ENCODE measurements around the gene OR5C1.

OR5C1 gene

DNA sequence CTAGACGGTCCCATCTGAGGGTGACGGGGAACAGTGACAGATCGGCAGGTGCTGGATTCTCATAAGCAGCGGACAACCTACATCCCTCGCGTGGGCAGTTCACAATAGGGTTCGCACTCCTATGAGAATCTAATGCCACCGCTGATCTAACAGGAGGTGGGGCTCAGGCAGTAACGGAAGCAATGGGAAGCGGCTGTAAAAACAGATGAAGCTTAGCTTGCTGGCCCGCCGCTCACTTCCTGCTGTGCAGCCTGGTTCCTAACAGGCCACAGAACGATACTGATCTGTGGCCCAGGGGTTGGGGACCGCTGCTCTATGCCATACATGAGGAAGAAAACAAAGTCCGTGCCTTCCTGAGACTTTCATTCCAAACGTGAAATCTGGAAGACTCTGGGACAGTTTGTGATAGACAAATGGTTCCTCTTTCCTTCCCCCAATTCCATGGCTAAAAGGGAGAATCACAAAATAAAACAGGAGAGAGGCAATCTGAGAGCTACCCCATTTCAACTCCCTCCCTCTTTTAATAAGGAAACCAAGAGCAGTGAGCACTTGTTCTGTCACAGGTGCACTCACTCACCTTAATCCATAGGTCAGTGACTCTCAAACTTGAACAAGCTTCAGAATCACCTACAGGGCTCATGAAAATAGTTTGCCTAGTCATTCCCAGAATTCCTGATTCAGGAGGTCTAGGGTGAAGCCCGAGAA is 27.6 kb downstream of the OR5C1 start:
- Histone ChIP-seq H2AFZ (no peak overlapping the region), H3K36me3 (ENCODE audit: control insufficient read depth, insufficient read depth, low read length) (no peaks in the 10 kb centered on the region), H3K27me3 (ENCODE audit: control insufficient read depth, insufficient read depth, low read length) (no peaks in the 10 kb centered on the region), H3K4me3 (ENCODE audit: low read depth, low read length) (no peak overlapping the region), H3K79me2 (no peaks in the 10 kb centered on the region), H3K9me3 (ENCODE audit: control insufficient read depth, low read length) (no peaks in the 10 kb centered on the region), H3K4me2 (ENCODE audit: low read length) (no peak overlapping the region), H3K9ac (no peak overlapping the region), H3K27ac (no peak overlapping the region), H3K4me1 (peaks cover 3% of the 10 kb centered on the region)
- TF ChIP-seq, protein P1, sequence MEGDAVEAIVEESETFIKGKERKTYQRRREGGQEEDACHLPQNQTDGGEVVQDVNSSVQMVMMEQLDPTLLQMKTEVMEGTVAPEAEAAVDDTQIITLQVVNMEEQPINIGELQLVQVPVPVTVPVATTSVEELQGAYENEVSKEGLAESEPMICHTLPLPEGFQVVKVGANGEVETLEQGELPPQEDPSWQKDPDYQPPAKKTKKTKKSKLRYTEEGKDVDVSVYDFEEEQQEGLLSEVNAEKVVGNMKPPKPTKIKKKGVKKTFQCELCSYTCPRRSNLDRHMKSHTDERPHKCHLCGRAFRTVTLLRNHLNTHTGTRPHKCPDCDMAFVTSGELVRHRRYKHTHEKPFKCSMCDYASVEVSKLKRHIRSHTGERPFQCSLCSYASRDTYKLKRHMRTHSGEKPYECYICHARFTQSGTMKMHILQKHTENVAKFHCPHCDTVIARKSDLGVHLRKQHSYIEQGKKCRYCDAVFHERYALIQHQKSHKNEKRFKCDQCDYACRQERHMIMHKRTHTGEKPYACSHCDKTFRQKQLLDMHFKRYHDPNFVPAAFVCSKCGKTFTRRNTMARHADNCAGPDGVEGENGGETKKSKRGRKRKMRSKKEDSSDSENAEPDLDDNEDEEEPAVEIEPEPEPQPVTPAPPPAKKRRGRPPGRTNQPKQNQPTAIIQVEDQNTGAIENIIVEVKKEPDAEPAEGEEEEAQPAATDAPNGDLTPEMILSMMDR (IDR thresholded peaks at IDR 0.05), result no peak

DNA sequence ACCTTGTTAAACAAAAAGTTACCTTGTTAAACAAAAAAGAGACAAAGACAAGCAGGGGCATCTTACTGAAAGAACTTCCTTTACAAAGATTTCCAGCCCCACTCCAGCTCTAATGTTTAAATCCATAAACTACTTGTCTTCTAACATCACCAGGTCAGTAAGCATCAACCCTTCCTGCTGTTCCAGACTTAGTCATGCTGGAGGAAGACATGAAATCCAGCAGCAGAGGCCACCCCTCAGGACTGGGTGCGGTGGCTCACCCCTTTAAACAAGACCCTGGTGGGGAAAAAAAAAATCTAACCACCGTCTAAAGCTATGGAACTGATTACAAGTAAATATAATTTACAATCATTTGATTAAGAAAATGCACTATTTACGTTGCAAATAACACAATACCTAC is 30.6 kb downstream of the OR5C1 start:
- no peak overlapping the region for H3K4me3 ChIP-seq (ENCODE audit: low read depth, low read length)
- H3K4me2 ChIP-seq (ENCODE audit: low read length), result no peak overlapping the region
- H3K27me3 ChIP-seq (ENCODE audit: control insufficient read depth, insufficient read depth, low read length), result no peaks in the 10 kb centered on the region
- H3K79me2 ChIP-seq, result no peaks in the 10 kb centered on the region
- no peaks in the 10 kb centered on the region for H3K36me3 ChIP-seq (ENCODE audit: control insufficient read depth, insufficient read depth, low read length)
- H3K9ac ChIP-seq, result no peak overlapping the region
- no peak overlapping the region for H2AFZ ChIP-seq
- peaks cover 3% of the 10 kb centered on the region for H3K4me1 ChIP-seq
- no peaks in the 10 kb centered on the region for H3K9me3 ChIP-seq (ENCODE audit: control insufficient read depth, low read length)
- TF ChIP-seq, protein P1 (IDR thresholded peaks at IDR 0.05), result no peak
- H3K27ac ChIP-seq, result peak overlapping the region; percentile 32

DNA sequence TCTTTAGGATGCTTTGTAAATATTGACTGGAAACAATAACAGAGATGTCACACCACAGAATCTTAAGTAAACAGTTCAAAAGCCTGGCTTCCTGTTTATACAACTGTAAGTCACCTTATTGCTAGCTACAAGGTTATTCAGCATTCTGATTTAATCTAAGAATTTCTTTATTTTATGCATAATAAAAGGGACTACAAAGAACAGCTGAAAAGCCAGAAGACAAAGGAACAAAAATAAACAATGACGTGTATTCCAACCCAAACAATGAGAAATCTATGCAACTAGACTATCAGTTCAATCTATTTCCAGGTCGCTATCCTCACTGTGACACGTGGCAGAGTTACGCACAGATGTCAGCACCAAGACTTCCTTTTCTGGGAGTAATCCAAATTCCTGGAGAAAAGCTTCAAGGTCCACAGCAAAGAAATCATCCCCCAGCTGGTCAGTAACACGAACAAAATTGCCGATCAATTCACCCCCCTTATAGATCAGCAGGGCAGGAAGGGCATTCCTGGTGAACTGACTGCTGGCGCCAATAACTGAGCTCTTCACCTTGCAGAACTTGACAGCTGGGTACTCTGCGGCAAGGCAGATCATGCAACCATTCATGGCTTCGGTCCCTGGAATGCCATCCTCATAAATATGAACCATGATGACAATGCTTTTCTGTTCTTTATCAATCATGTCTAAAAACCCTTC is 31.2 kb downstream of the OR5C1 start:
- no peaks in the 10 kb centered on the region for H3K36me3 ChIP-seq (ENCODE audit: control insufficient read depth, insufficient read depth, low read length)

DNA sequence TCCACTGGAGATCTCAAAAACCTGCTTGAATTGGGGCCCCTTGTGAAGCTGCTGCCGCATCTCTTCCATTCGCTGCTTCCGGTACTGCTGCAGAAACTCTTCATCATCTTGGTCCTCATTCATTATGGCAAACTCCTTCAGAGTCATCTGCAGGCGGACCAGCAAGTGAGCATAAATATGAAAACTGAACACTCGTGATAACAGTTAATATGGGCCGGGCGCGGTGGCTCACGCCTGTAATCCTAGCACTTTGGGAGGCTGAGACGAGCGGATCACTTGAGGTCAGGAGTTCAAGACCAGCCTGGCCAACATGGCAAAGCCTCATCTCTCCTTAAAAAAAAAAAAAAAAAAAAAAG is 31.7 kb downstream of the OR5C1 start:
- Histone ChIP-seq H3K4me1 (peaks cover 3% of the 10 kb centered on the region), H3K4me3 (ENCODE audit: low read depth, low read length) (no peak overlapping the region), H3K27me3 (ENCODE audit: control insufficient read depth, insufficient read depth, low read length) (no peaks in the 10 kb centered on the region), H3K9ac (no peak overlapping the region), H3K4me2 (ENCODE audit: low read length) (no peak overlapping the region), H3K36me3 (ENCODE audit: control insufficient read depth, insufficient read depth, low read length) (no peaks in the 10 kb centered on the region), H2AFZ (no peak overlapping the region), H3K9me3 (ENCODE audit: control insufficient read depth, low read length) (no peaks in the 10 kb centered on the region), H3K27ac (peak overlapping the region; percentile 24), H3K79me2 (no peaks in the 10 kb centered on the region)
- TF ChIP-seq, protein P1 (IDR thresholded peaks at IDR 0.05), result no peak

More for the DNA sequence above, 31.2 kb downstream of the OR5C1 start:
- H3K4me2 ChIP-seq (ENCODE audit: low read length), result no peak overlapping the region
- TF ChIP-seq, protein P1 (IDR thresholded peaks at IDR 0.05), result no peak
- no peak overlapping the region for H3K9ac ChIP-seq
- H2AFZ ChIP-seq, result no peak overlapping the region
- H3K9me3 ChIP-seq (ENCODE audit: control insufficient read depth, low read length), result no peaks in the 10 kb centered on the region
- H3K27me3 ChIP-seq (ENCODE audit: control insufficient read depth, insufficient read depth, low read length), result no peaks in the 10 kb centered on the region
- H3K79me2 ChIP-seq, result no peaks in the 10 kb centered on the region
- peaks cover 3% of the 10 kb centered on the region for H3K4me1 ChIP-seq
- peak overlapping the region; percentile 32 for H3K27ac ChIP-seq
- H3K4me3 ChIP-seq (ENCODE audit: low read depth, low read length), result no peak overlapping the region

Measured in parathyroid adenoma (tissue), 2 donors.